H9 (cell line): ENCODE results near the gene KCNIP4. TPM values are rescaled to one million over a fixed set of nuclear protein-coding genes. Genes with fewer than 3 reads are reported as not detected.

Source experiments
- DNase-seq: peaks from one replicate; pipeline ENCODE4 v3.0.0-alpha.2; 2017
- H2AFZ ChIP-seq: one replicate; pipeline ENCODE4 v1.6.1; 2013; ENCODE audit warnings: mild to moderate bottlenecking, low read length, control low read depth, moderate library complexity
- H2AK5ac ChIP-seq: 2 replicates; pipeline ENCODE4 v1.6.1; 2013; ENCODE audit warnings: low read length, control low read depth, mixed read lengths; ENCODE audit not compliant: insufficient read length
- H2BK120ac ChIP-seq: one replicate; pipeline ENCODE4 v1.6.1; 2013; ENCODE audit warnings: low read depth, mild to moderate bottlenecking, low read length, control low read depth, inconsistent platforms; ENCODE audit not compliant: poor library complexity, severe bottlenecking
- H2BK12ac ChIP-seq: 2 replicates; pipeline ENCODE4 v1.6.1; 2013; ENCODE audit warnings: low read length, control low read depth, mixed read lengths, low read depth; ENCODE audit not compliant: insufficient read length
- H2BK15ac ChIP-seq: 2 replicates; pipeline ENCODE4 v1.6.1; 2013; ENCODE audit warnings: low read depth, low read length, control low read depth
- H2BK20ac ChIP-seq: one replicate; pipeline ENCODE4 v1.6.1; 2013; ENCODE audit warnings: low read depth, mild to moderate bottlenecking, low read length, control low read depth, inconsistent platforms; ENCODE audit not compliant: poor library complexity, severe bottlenecking
- H2BK5ac ChIP-seq: 2 replicates; pipeline ENCODE4 v1.6.1; 2013; ENCODE audit warnings: low read length, control low read depth, mixed read lengths; ENCODE audit not compliant: insufficient read length
- H3K14ac ChIP-seq: 2 replicates; pipeline ENCODE4 v1.6.1; 2013; ENCODE audit warnings: low read length, control low read depth; ENCODE audit not compliant: insufficient read depth
- H3K18ac ChIP-seq: 2 replicates; pipeline ENCODE4 v1.6.1; 2013; ENCODE audit warnings: low read depth, mild to moderate bottlenecking, mixed read lengths, low read length, control low read depth; ENCODE audit not compliant: insufficient read length
- H3K23ac ChIP-seq: 2 replicates; pipeline ENCODE4 v1.6.1; 2013; ENCODE audit warnings: low read length, control low read depth, mixed read lengths, low read depth; ENCODE audit not compliant: insufficient read length
- H3K23me2 ChIP-seq: 2 replicates; pipeline ENCODE4 v1.6.1; 2013; ENCODE audit warnings: low read depth, mild to moderate bottlenecking, mixed read lengths, low read length, control low read depth; ENCODE audit not compliant: insufficient read length, poor library complexity, severe bottlenecking
- H3K27ac ChIP-seq: 2 replicates; pipeline ENCODE4 v1.5.1; 2013; ENCODE audit warnings: low read length, control low read depth, mixed read lengths, low read depth; ENCODE audit not compliant: insufficient read length
- H3K27me3 ChIP-seq: 2 replicates; pipeline ENCODE4 v1.6.1; 2013; ENCODE audit warnings: low read length, control low read depth, inconsistent platforms; ENCODE audit not compliant: insufficient read depth
- H3K4ac ChIP-seq: 2 replicates; pipeline ENCODE4 v1.6.1; 2013; ENCODE audit warnings: low read depth, mild to moderate bottlenecking, control low read depth, inconsistent platforms, low read length, moderate library complexity
- H3K4me1 ChIP-seq: 2 replicates; pipeline ENCODE4 v1.6.1; 2013; ENCODE audit warnings: low read length, control low read depth, inconsistent platforms; ENCODE audit not compliant: insufficient read depth
- H3K4me2 ChIP-seq: 2 replicates; pipeline ENCODE4 v1.6.1; 2013; ENCODE audit warnings: low read length, control low read depth, mixed read lengths; ENCODE audit not compliant: insufficient read length, insufficient read depth
- H3K56ac ChIP-seq: 2 replicates; pipeline ENCODE4 v1.6.1; 2013; ENCODE audit warnings: low read depth, mild to moderate bottlenecking, mixed read lengths, low read length, control low read depth; ENCODE audit not compliant: insufficient read length
- H3K79me1 ChIP-seq: 2 replicates; pipeline ENCODE4 v1.6.1; 2013; ENCODE audit warnings: low read depth, mild to moderate bottlenecking, moderate library complexity, low read length, control low read depth, inconsistent platforms; ENCODE audit not compliant: insufficient read depth, poor library complexity, severe bottlenecking
- H3K79me2 ChIP-seq: 2 replicates; pipeline ENCODE4 v1.6.1; 2013; ENCODE audit warnings: low read length, control low read depth, inconsistent platforms; ENCODE audit not compliant: insufficient read depth
- H3K9ac ChIP-seq: 2 replicates; pipeline ENCODE4 v1.6.1; 2013; ENCODE audit warnings: low read length, control low read depth, mixed read lengths; ENCODE audit not compliant: insufficient read length; ENCODE audit errors: extremely low read depth
- H3K9me3 ChIP-seq: one replicate; pipeline ENCODE4 v1.6.1; 2013; ENCODE audit warnings: low read depth, low read length, inconsistent platforms; ENCODE audit not compliant: control insufficient read depth
- H3T11ph ChIP-seq: one replicate; pipeline ENCODE4 v1.6.1; 2013; ENCODE audit warnings: mild to moderate bottlenecking, low read length, control low read depth, inconsistent platforms
- H4K20me1 ChIP-seq: one replicate; pipeline ENCODE4 v1.6.1; 2013; ENCODE audit not compliant: control insufficient read depth, insufficient read length, insufficient read depth
- H4K5ac ChIP-seq: 2 replicates; pipeline ENCODE4 v1.6.1; 2013; ENCODE audit warnings: low read depth, mild to moderate bottlenecking, mixed read lengths, low read length, control low read depth; ENCODE audit not compliant: insufficient read length
- H4K8ac ChIP-seq: replicated peaks from 2 replicates; pipeline ENCODE4 v1.6.1; 2013; ENCODE audit warnings: low read length, control low read depth, mixed read lengths, low read depth; ENCODE audit not compliant: insufficient read length
- H4K91ac ChIP-seq: 2 replicates; pipeline ENCODE4 v1.6.1; 2013; ENCODE audit warnings: low read depth, mild to moderate bottlenecking, moderate library complexity, mixed read lengths, low read length, control low read depth; ENCODE audit not compliant: insufficient read length
- H3K27ac Mint-ChIP-seq, 3 experiments: 2 replicates in 2 of 3; 3 replicates in 1 of 3; pipeline ENCODE4 v1.8.0; 2020 to 2021; ENCODE audit warnings: mixed read lengths in 3 of 3, mild to moderate bottlenecking in 1 of 3, moderate library complexity in 1 of 3
- H3K27me3 Mint-ChIP-seq: 2 replicates; pipeline ENCODE4 v1.8.0; 2021; ENCODE audit warnings: low read depth, mild to moderate bottlenecking, moderate library complexity, mixed read lengths
- H3K36me3 Mint-ChIP-seq, 3 experiments: 2 replicates in 2 of 3; 3 replicates in 1 of 3; pipeline ENCODE4 v1.8.0; 2020 to 2021; ENCODE audit warnings: low read depth in 3 of 3, mixed read lengths in 3 of 3; ENCODE audit not compliant: insufficient read depth in 1 of 3
- H3K4me1 Mint-ChIP-seq, 2 experiments: 2 replicates each; pipeline ENCODE4 v1.8.0; 2020; ENCODE audit warnings: mixed read lengths in 2 of 2
- H3K4me3 Mint-ChIP-seq, 2 experiments: 2 replicates in 1 of 2; 3 replicates in 1 of 2; pipeline ENCODE4 v1.8.0; 2020 to 2021; ENCODE audit warnings: mild to moderate bottlenecking in 2 of 2, mixed read lengths in 2 of 2, moderate library complexity in 1 of 2
- H3K9me3 Mint-ChIP-seq, 2 experiments: 2 replicates in 1 of 2; 3 replicates in 1 of 2; pipeline ENCODE4 v1.8.0; 2020; ENCODE audit warnings: mild to moderate bottlenecking in 2 of 2, mixed read lengths in 2 of 2, moderate library complexity in 1 of 2
- WGBS: extraction: QIAGEN DNeasy Blood & Tissue Kit; methylation state at CpG from one replicate; pipeline ENCODE4 v1.1.7; 2013; ENCODE audit warnings: missing lambda C conversion rate, low lambda C conversion rate, mixed read lengths; ENCODE audit not compliant: insufficient read length; ENCODE audit errors: extremely low coverage; 5-methylcytosine and 5-hydroxymethylcytosine counted together
- total RNA-seq: library from RNA; stranded (reverse); gene quantifications from 2 replicates; pipeline ENCODE4 v1.2.1, GENCODE V29; 2021
- TF ChIP-seq, protein P1 (sequence below): fragments of 200-600 bp; sonication (generic); conservative IDR thresholded peaks from 3 replicates; pipeline ENCODE4 v1.8.0; 2021; ENCODE audit warnings: antibody characterized with exemption, mild to moderate bottlenecking

Gene KCNIP4
- total RNA-seq, 1 experiment from 2014 or later, result not detected

DNA sequence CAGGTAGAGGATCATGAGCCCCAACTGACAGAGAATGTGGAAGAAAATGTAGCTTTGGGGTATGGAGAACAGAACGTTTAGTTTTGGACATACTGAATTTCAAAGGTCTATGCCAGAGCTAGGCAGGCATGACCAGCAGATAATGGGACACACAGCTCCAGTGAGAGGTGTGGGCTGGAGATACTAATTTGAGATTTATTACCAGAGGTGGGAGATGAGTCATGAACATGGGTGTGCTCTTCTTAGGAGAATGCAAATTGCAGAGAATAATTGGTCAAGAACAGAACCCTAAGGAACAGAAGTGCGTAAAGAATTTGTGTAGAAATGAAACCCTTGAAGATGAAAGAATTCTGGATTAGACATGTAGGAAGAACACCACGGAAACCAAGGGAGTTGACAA is 1123.1 kb downstream of the KCNIP4 start:
- Histone ChIP-seq H3K27ac (no peak overlapping the region), H3K79me2 (no peaks in the 10 kb centered on the region), H4K5ac (no peak overlapping the region), H3K4ac (no peak overlapping the region), H2BK12ac (no peak overlapping the region), H3K23ac (no peak overlapping the region), H3K18ac (no peak overlapping the region), H3K4me2 (no peak overlapping the region), H3K14ac (no peak overlapping the region), H3K4me1 (no peaks in the 10 kb centered on the region), H3K79me1 (no peaks in the 10 kb centered on the region), H4K91ac (no peak overlapping the region), H2BK120ac (no peak overlapping the region), H4K20me1 (no peaks in the 10 kb centered on the region), H4K8ac (no peak overlapping the region), H2BK5ac (no peak overlapping the region), H3K9ac (no peak overlapping the region), H2AK5ac (no peak overlapping the region), H2AFZ (no peak overlapping the region), H3K56ac (no peak overlapping the region), H3K23me2 (no peaks in the 10 kb centered on the region), H2BK15ac (no peak overlapping the region), H3K9me3 (no peaks in the 10 kb centered on the region), H3T11ph (no peak overlapping the region), H3K27me3 (no peaks in the 10 kb centered on the region), H2BK20ac (no peak overlapping the region)
- no CpG with 5 or more reads among the region's 3 CpGs for WGBS
- Mint-ChIP-seq H3K4me1 (no peaks in the 10 kb centered on the region), H3K9me3 (no peaks in the 10 kb centered on the region; a peak in 1 of 5 replicates), H3K27me3 (no peaks in the 10 kb centered on the region), H3K4me3 (no peak overlapping the region), H3K36me3 (no peaks in the 10 kb centered on the region), H3K27ac (no peak overlapping the region)
- DNase-seq, result no peak
- TF ChIP-seq, protein P1, sequence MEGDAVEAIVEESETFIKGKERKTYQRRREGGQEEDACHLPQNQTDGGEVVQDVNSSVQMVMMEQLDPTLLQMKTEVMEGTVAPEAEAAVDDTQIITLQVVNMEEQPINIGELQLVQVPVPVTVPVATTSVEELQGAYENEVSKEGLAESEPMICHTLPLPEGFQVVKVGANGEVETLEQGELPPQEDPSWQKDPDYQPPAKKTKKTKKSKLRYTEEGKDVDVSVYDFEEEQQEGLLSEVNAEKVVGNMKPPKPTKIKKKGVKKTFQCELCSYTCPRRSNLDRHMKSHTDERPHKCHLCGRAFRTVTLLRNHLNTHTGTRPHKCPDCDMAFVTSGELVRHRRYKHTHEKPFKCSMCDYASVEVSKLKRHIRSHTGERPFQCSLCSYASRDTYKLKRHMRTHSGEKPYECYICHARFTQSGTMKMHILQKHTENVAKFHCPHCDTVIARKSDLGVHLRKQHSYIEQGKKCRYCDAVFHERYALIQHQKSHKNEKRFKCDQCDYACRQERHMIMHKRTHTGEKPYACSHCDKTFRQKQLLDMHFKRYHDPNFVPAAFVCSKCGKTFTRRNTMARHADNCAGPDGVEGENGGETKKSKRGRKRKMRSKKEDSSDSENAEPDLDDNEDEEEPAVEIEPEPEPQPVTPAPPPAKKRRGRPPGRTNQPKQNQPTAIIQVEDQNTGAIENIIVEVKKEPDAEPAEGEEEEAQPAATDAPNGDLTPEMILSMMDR, result no peak
